ENCODE data around the gene SLC6A17.

DNA sequence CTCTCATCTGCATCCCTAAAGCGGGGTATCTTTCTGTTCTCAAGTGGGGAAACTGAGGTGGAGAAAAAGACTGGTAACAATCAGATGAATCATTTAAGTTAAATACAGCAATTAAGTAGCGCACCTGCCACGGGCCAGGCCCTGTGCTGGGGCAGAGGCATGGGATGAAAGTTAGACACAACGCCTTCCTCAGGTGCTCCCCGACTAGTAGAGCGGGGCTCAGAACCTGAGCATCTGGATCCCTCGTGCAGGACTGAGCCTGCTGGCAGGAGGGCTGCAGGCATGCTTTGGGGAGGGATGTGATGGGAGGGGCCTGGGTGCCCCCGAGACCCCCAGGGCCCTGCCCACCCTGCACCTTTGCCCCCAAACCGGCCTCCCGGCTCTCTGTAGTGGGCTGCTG, 44.9 kb downstream of the SLC6A17 start:
- TF ChIP-seq EZH2 (IDR thresholded peaks at IDR 0.05; ENCODE audit: insufficient read depth, poor library complexity, severe bottlenecking) = no peak
- TF ChIP-seq EZH2phosphoT487 (IDR thresholded peaks at IDR 0.05; ENCODE audit: insufficient read depth, low read depth) = no peak
